ENCODE results near the gene CYTIP. TPM values are rescaled to one million over a fixed set of nuclear protein-coding genes. Genes with fewer than 3 reads are reported as not detected.

CYTIP gene
- total RNA-seq, 1 experiment from 2014 or later = 0.57 TPM

GRCh38 chr2:157427922-157428303 is 16.0 kb downstream of the CYTIP start:
- in situ Hi-C loops (cut with HindIII; ENCODE audit: low pct_unique_long_range_greater_than_20kb, low sequenced_read_pairs) (no loop called here), intact Hi-C loops (cut with micrococcal nuclease; ENCODE audit: unreplicated experiment) (no loop called here)
- ChIA-PET CTCF (no interaction called here), POLR2A (no interaction called here)
- no peak for DNase-seq (ENCODE audit: low read depth, low spot score)
- TF ChIP-seq, protein P1, sequence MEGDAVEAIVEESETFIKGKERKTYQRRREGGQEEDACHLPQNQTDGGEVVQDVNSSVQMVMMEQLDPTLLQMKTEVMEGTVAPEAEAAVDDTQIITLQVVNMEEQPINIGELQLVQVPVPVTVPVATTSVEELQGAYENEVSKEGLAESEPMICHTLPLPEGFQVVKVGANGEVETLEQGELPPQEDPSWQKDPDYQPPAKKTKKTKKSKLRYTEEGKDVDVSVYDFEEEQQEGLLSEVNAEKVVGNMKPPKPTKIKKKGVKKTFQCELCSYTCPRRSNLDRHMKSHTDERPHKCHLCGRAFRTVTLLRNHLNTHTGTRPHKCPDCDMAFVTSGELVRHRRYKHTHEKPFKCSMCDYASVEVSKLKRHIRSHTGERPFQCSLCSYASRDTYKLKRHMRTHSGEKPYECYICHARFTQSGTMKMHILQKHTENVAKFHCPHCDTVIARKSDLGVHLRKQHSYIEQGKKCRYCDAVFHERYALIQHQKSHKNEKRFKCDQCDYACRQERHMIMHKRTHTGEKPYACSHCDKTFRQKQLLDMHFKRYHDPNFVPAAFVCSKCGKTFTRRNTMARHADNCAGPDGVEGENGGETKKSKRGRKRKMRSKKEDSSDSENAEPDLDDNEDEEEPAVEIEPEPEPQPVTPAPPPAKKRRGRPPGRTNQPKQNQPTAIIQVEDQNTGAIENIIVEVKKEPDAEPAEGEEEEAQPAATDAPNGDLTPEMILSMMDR (IDR thresholded peaks at IDR 0.05) = no peak
- Histone ChIP-seq H3K4me1 (ENCODE audit: control insufficient read depth, insufficient read depth, low read length) (no peaks in the 10 kb centered on the region), H3K27ac (ENCODE audit: low read length) (no peak overlapping the region), H3K36me3 (ENCODE audit: control insufficient read depth, insufficient read depth, low read length) (no peaks in the 10 kb centered on the region; the same call in 1 of the 2 replicates), H3K9me3 (ENCODE audit: control insufficient read depth, insufficient read depth, low read depth, low read length) (peaks cover 5% of the 10 kb centered on the region; the same call in 1 of the 2 replicates), H3K4me3 (ENCODE audit: low read depth in 2 of 2, low read length in 2 of 2) (no peak overlapping the region), H3K27me3 (ENCODE audit: control insufficient read depth, insufficient read depth, low read length) (no peaks in the 10 kb centered on the region)
- ATAC-seq = no peak
- BruUV-seq (replicated peaks) = no TSS peak

GRCh38 chr2:157427003-157427921 is 16.6 kb downstream of the CYTIP start:
- no peaks in the 10 kb centered on the region for H3K4me1 ChIP-seq (ENCODE audit: control insufficient read depth, insufficient read depth, low read length)
- POLR2A ChIA-PET = no interaction called here
- CTCF ChIA-PET = no interaction called here
- no peak overlapping the region for H3K27ac ChIP-seq (ENCODE audit: low read length)
- no peak overlapping the region for H3K4me3 ChIP-seq (ENCODE audit: low read depth in 2 of 2, low read length in 2 of 2)
- H3K27me3 ChIP-seq (ENCODE audit: control insufficient read depth, insufficient read depth, low read length) = no peaks in the 10 kb centered on the region
- intact Hi-C loops (cut with micrococcal nuclease; ENCODE audit: unreplicated experiment) = no loop called here
- no peaks in the 10 kb centered on the region; the same call in 1 of the 2 replicates for H3K36me3 ChIP-seq (ENCODE audit: control insufficient read depth, insufficient read depth, low read length)
- in situ Hi-C loops (cut with HindIII; ENCODE audit: low pct_unique_long_range_greater_than_20kb, low sequenced_read_pairs) = no loop called here
- BruUV-seq (replicated peaks) = no TSS peak
- ATAC-seq = no peak
- no peak for TF ChIP-seq POLR2AphosphoS5 (IDR thresholded peaks at IDR 0.05; ENCODE audit: low read depth, low read length)
- no peak for TF ChIP-seq SIN3A (IDR thresholded peaks at IDR 0.05; ENCODE audit: borderline replicate concordance, insufficient read depth, low read depth, low read length)
- TF ChIP-seq REST (IDR thresholded peaks at IDR 0.05; ENCODE audit: insufficient read depth in 1 of 2, low read depth in 2 of 2, low read length in 1 of 2) = no peak
- no peak for TF ChIP-seq TCF7L2 (IDR thresholded peaks at IDR 0.05; ENCODE audit: low read depth, low read length)
- DNase-seq (ENCODE audit: low read depth, low spot score) = no peak
- peaks cover 5% of the 10 kb centered on the region; the same call in 1 of the 2 replicates for H3K9me3 ChIP-seq (ENCODE audit: control insufficient read depth, insufficient read depth, low read depth, low read length)

DNA sequence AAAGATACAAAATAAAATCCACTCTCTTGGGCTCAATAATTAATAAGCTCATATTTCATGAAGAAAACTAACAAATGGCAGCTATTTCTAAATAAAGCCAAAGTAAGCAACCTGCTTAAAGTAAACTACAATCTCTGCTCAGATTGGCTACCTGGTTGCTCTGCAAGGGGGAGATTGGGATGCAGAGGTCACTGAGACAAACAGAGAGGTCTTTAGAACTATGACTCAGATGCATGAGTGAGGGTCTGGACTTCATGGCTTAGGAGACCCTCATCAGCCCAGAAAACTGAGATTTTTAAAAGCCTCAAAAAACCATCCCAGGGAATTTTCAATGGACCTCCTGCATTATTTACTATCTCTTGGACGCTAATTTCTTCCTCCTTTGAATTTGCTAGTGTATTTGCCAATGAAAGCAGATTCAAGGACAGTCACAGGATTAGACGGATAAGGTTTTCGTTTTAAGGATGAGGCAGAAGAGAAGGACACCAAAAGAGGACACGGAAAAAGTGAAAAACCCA is 17.4 kb downstream of the CYTIP start:
- Histone ChIP-seq H3K27me3 (ENCODE audit: control insufficient read depth, insufficient read depth, low read length) (no peaks in the 10 kb centered on the region), H3K36me3 (ENCODE audit: control insufficient read depth, insufficient read depth, low read length) (no peaks in the 10 kb centered on the region; the same call in 1 of the 2 replicates), H3K27ac (ENCODE audit: low read length) (no peak overlapping the region), H3K9me3 (ENCODE audit: control insufficient read depth, insufficient read depth, low read depth, low read length) (peaks cover 5% of the 10 kb centered on the region; the same call in 1 of the 2 replicates), H3K4me3 (ENCODE audit: low read depth in 2 of 2, low read length in 2 of 2) (no peak overlapping the region), H3K4me1 (ENCODE audit: control insufficient read depth, insufficient read depth, low read length) (no peaks in the 10 kb centered on the region)
- no peak for TF ChIP-seq SIN3A (IDR thresholded peaks at IDR 0.05; ENCODE audit: borderline replicate concordance, insufficient read depth, low read depth, low read length)
- no peak for TF ChIP-seq REST (IDR thresholded peaks at IDR 0.05; ENCODE audit: insufficient read depth in 1 of 2, low read depth in 2 of 2, low read length in 1 of 2)
- TF ChIP-seq TCF7L2 (IDR thresholded peaks at IDR 0.05; ENCODE audit: low read depth, low read length) = no peak
- no peak for TF ChIP-seq POLR2AphosphoS5 (IDR thresholded peaks at IDR 0.05; ENCODE audit: low read depth, low read length)
- TF ChIP-seq, protein P1 (IDR thresholded peaks at IDR 0.05) = no peak
- ChIA-PET CTCF (no interaction called here), POLR2A (no interaction called here)
- in situ Hi-C loops (cut with HindIII; ENCODE audit: low pct_unique_long_range_greater_than_20kb, low sequenced_read_pairs) = no loop called here
- no peak for ATAC-seq
- no peak for DNase-seq (ENCODE audit: low read depth, low spot score)
- no TSS peak for BruUV-seq (replicated peaks)
- intact Hi-C loops (cut with micrococcal nuclease; ENCODE audit: unreplicated experiment) = no loop called here

Data from Panc1 (cell line).